Heart left ventricle (tissue), 13 donors: ENCODE data around the gene GNG7.

Experiments used
- POLR2A ChIP-seq, 2 donors: fragments of 450-650 bp; IDR thresholded peaks; one replicate each; pipeline ENCODE4 v1.6.1; 2017; ENCODE audit warnings: antibody characterized with exemption in 2 of 2, mild to moderate bottlenecking in 2 of 2, moderate library complexity in 2 of 2
- TF ChIP-seq, protein P1 (sequence below), 12 donors: fragments of 200-600 bp; sonication (generic) in 4 of 12; IDR thresholded peaks; one replicate each; pipeline versions ENCODE4 v1.5.0 to v1.8.0; 2018 to 2022; ENCODE audit warnings: antibody characterized with exemption in 12 of 12, mild to moderate bottlenecking in 5 of 12
- donor health status: ischemic (EF 13 %, LVEDD 7.1; RV severe dilation, severe dysfunction).
- donor health status: DM: no; HTN: yes; CAD: no.
- donor health status: DM: no; HTN: no; CAD: no.
- donor health status: ischemic (EF 25% LVEDD 6.9; RV normal size, moderate dysfunction).
- donor health status: ischemic (EF 25% LVEDD 5.7; RV mildly dilated, moderate dysfunction).
- donor health status: ischemic (EF 35%, LVEDD 5.7; RV mildly dilated, moderate dysfunction).
- donor health status: nonischemic (EF 11% LVEDD 7.7; RV severe dilation, severe dysfunction).
- donor health status: DM: yes; HTN: yes; CAD: no.
- donor health status: PGD.
- donor health status: ischemic (EF 29% LVEDD 5.4; RV normal size, mild dysfunction).
- donor health status: nonischemic (EF 23%, LVEDD 6.1; RV moderate dilation, normal function).

DNA sequence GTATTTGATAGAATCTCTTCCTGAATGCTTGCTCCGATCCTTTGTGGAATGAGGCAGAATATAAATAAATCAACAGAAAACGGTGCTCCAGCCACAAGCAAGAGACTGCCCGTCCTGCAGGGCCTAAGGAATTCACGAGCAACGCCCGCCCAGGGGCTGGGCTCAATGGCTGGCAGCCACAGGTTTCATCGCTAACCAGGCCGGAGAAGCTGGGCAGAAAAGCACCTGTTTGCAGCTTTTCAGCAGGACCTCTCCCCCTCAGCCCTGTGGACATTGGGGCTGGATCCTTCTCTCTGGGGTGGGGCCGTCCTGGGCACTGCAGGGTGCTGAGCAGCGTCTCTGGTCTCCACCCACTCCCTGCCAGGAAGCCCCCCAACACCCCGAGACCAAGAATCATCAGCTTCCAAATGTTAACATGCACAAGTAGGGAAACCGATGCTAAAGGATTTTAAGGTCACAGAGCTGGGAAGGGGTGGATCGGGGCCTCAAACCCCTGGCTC is 124.1 kb downstream of the GNG7 start:
- TF ChIP-seq, protein P1, sequence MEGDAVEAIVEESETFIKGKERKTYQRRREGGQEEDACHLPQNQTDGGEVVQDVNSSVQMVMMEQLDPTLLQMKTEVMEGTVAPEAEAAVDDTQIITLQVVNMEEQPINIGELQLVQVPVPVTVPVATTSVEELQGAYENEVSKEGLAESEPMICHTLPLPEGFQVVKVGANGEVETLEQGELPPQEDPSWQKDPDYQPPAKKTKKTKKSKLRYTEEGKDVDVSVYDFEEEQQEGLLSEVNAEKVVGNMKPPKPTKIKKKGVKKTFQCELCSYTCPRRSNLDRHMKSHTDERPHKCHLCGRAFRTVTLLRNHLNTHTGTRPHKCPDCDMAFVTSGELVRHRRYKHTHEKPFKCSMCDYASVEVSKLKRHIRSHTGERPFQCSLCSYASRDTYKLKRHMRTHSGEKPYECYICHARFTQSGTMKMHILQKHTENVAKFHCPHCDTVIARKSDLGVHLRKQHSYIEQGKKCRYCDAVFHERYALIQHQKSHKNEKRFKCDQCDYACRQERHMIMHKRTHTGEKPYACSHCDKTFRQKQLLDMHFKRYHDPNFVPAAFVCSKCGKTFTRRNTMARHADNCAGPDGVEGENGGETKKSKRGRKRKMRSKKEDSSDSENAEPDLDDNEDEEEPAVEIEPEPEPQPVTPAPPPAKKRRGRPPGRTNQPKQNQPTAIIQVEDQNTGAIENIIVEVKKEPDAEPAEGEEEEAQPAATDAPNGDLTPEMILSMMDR (IDR thresholded peaks at IDR 0.05) = no peak
- no peak for TF ChIP-seq POLR2A (IDR thresholded peaks at IDR 0.05)
